H9 (cell line): ENCODE data around the gene FNDC3B. TPM values are rescaled to one million over a fixed set of nuclear protein-coding genes. Genes with fewer than 3 reads are reported as not detected.

ENCODE experiments used
- DNase-seq: peaks from one replicate; pipeline ENCODE4 v3.0.0-alpha.2; 2017
- H2AFZ ChIP-seq: one replicate; pipeline ENCODE4 v1.6.1; 2013; ENCODE audit warnings: mild to moderate bottlenecking, low read length, control low read depth, moderate library complexity
- H2AK5ac ChIP-seq: 2 replicates; pipeline ENCODE4 v1.6.1; 2013; ENCODE audit warnings: low read length, control low read depth, mixed read lengths; ENCODE audit not compliant: insufficient read length
- H2BK120ac ChIP-seq: one replicate; pipeline ENCODE4 v1.6.1; 2013; ENCODE audit warnings: low read depth, mild to moderate bottlenecking, low read length, control low read depth, inconsistent platforms; ENCODE audit not compliant: poor library complexity, severe bottlenecking
- H2BK12ac ChIP-seq: 2 replicates; pipeline ENCODE4 v1.6.1; 2013; ENCODE audit warnings: low read length, control low read depth, mixed read lengths, low read depth; ENCODE audit not compliant: insufficient read length
- H2BK15ac ChIP-seq: 2 replicates; pipeline ENCODE4 v1.6.1; 2013; ENCODE audit warnings: low read depth, low read length, control low read depth
- H2BK20ac ChIP-seq: one replicate; pipeline ENCODE4 v1.6.1; 2013; ENCODE audit warnings: low read depth, mild to moderate bottlenecking, low read length, control low read depth, inconsistent platforms; ENCODE audit not compliant: poor library complexity, severe bottlenecking
- H2BK5ac ChIP-seq: 2 replicates; pipeline ENCODE4 v1.6.1; 2013; ENCODE audit warnings: low read length, control low read depth, mixed read lengths; ENCODE audit not compliant: insufficient read length
- H3K14ac ChIP-seq: 2 replicates; pipeline ENCODE4 v1.6.1; 2013; ENCODE audit warnings: low read length, control low read depth; ENCODE audit not compliant: insufficient read depth
- H3K18ac ChIP-seq: 2 replicates; pipeline ENCODE4 v1.6.1; 2013; ENCODE audit warnings: low read depth, mild to moderate bottlenecking, mixed read lengths, low read length, control low read depth; ENCODE audit not compliant: insufficient read length
- H3K23ac ChIP-seq: 2 replicates; pipeline ENCODE4 v1.6.1; 2013; ENCODE audit warnings: low read length, control low read depth, mixed read lengths, low read depth; ENCODE audit not compliant: insufficient read length
- H3K23me2 ChIP-seq: 2 replicates; pipeline ENCODE4 v1.6.1; 2013; ENCODE audit warnings: low read depth, mild to moderate bottlenecking, mixed read lengths, low read length, control low read depth; ENCODE audit not compliant: insufficient read length, poor library complexity, severe bottlenecking
- H3K27ac ChIP-seq: 2 replicates; pipeline ENCODE4 v1.5.1; 2013; ENCODE audit warnings: low read length, control low read depth, mixed read lengths, low read depth; ENCODE audit not compliant: insufficient read length
- H3K27me3 ChIP-seq: 2 replicates; pipeline ENCODE4 v1.6.1; 2013; ENCODE audit warnings: low read length, control low read depth, inconsistent platforms; ENCODE audit not compliant: insufficient read depth
- H3K4ac ChIP-seq: 2 replicates; pipeline ENCODE4 v1.6.1; 2013; ENCODE audit warnings: low read depth, mild to moderate bottlenecking, control low read depth, inconsistent platforms, low read length, moderate library complexity
- H3K4me1 ChIP-seq: 2 replicates; pipeline ENCODE4 v1.6.1; 2013; ENCODE audit warnings: low read length, control low read depth, inconsistent platforms; ENCODE audit not compliant: insufficient read depth
- H3K4me2 ChIP-seq: 2 replicates; pipeline ENCODE4 v1.6.1; 2013; ENCODE audit warnings: low read length, control low read depth, mixed read lengths; ENCODE audit not compliant: insufficient read length, insufficient read depth
- H3K56ac ChIP-seq: 2 replicates; pipeline ENCODE4 v1.6.1; 2013; ENCODE audit warnings: low read depth, mild to moderate bottlenecking, mixed read lengths, low read length, control low read depth; ENCODE audit not compliant: insufficient read length
- H3K79me1 ChIP-seq: 2 replicates; pipeline ENCODE4 v1.6.1; 2013; ENCODE audit warnings: low read depth, mild to moderate bottlenecking, moderate library complexity, low read length, control low read depth, inconsistent platforms; ENCODE audit not compliant: insufficient read depth, poor library complexity, severe bottlenecking
- H3K79me2 ChIP-seq: 2 replicates; pipeline ENCODE4 v1.6.1; 2013; ENCODE audit warnings: low read length, control low read depth, inconsistent platforms; ENCODE audit not compliant: insufficient read depth
- H3K9ac ChIP-seq: 2 replicates; pipeline ENCODE4 v1.6.1; 2013; ENCODE audit warnings: low read length, control low read depth, mixed read lengths; ENCODE audit not compliant: insufficient read length; ENCODE audit errors: extremely low read depth
- H3K9me3 ChIP-seq: one replicate; pipeline ENCODE4 v1.6.1; 2013; ENCODE audit warnings: low read depth, low read length, inconsistent platforms; ENCODE audit not compliant: control insufficient read depth
- H3T11ph ChIP-seq: one replicate; pipeline ENCODE4 v1.6.1; 2013; ENCODE audit warnings: mild to moderate bottlenecking, low read length, control low read depth, inconsistent platforms
- H4K20me1 ChIP-seq: one replicate; pipeline ENCODE4 v1.6.1; 2013; ENCODE audit not compliant: control insufficient read depth, insufficient read length, insufficient read depth
- H4K5ac ChIP-seq: 2 replicates; pipeline ENCODE4 v1.6.1; 2013; ENCODE audit warnings: low read depth, mild to moderate bottlenecking, mixed read lengths, low read length, control low read depth; ENCODE audit not compliant: insufficient read length
- H4K8ac ChIP-seq: replicated peaks from 2 replicates; pipeline ENCODE4 v1.6.1; 2013; ENCODE audit warnings: low read length, control low read depth, mixed read lengths, low read depth; ENCODE audit not compliant: insufficient read length
- H4K91ac ChIP-seq: 2 replicates; pipeline ENCODE4 v1.6.1; 2013; ENCODE audit warnings: low read depth, mild to moderate bottlenecking, moderate library complexity, mixed read lengths, low read length, control low read depth; ENCODE audit not compliant: insufficient read length
- H3K27ac Mint-ChIP-seq, 3 experiments: 2 replicates in 2 of 3; 3 replicates in 1 of 3; pipeline ENCODE4 v1.8.0; 2020 to 2021; ENCODE audit warnings: mixed read lengths in 3 of 3, mild to moderate bottlenecking in 1 of 3, moderate library complexity in 1 of 3
- H3K27me3 Mint-ChIP-seq: 2 replicates; pipeline ENCODE4 v1.8.0; 2021; ENCODE audit warnings: low read depth, mild to moderate bottlenecking, moderate library complexity, mixed read lengths
- H3K36me3 Mint-ChIP-seq, 3 experiments: 2 replicates in 2 of 3; 3 replicates in 1 of 3; pipeline ENCODE4 v1.8.0; 2020 to 2021; ENCODE audit warnings: low read depth in 3 of 3, mixed read lengths in 3 of 3; ENCODE audit not compliant: insufficient read depth in 1 of 3
- H3K4me1 Mint-ChIP-seq, 2 experiments: 2 replicates each; pipeline ENCODE4 v1.8.0; 2020; ENCODE audit warnings: mixed read lengths in 2 of 2
- H3K4me3 Mint-ChIP-seq, 2 experiments: 2 replicates in 1 of 2; 3 replicates in 1 of 2; pipeline ENCODE4 v1.8.0; 2020 to 2021; ENCODE audit warnings: mild to moderate bottlenecking in 2 of 2, mixed read lengths in 2 of 2, moderate library complexity in 1 of 2
- H3K9me3 Mint-ChIP-seq, 2 experiments: 2 replicates in 1 of 2; 3 replicates in 1 of 2; pipeline ENCODE4 v1.8.0; 2020; ENCODE audit warnings: mild to moderate bottlenecking in 2 of 2, mixed read lengths in 2 of 2, moderate library complexity in 1 of 2
- WGBS: extraction: QIAGEN DNeasy Blood & Tissue Kit; methylation state at CpG from one replicate; pipeline ENCODE4 v1.1.7; 2013; ENCODE audit warnings: missing lambda C conversion rate, low lambda C conversion rate, mixed read lengths; ENCODE audit not compliant: insufficient read length; ENCODE audit errors: extremely low coverage; 5-methylcytosine and 5-hydroxymethylcytosine counted together
- total RNA-seq: library from RNA; stranded (reverse); gene quantifications from 2 replicates; pipeline ENCODE4 v1.2.1, GENCODE V29; 2021
- TF ChIP-seq, protein P1 (sequence below): fragments of 200-600 bp; sonication (generic); conservative IDR thresholded peaks from 3 replicates; pipeline ENCODE4 v1.8.0; 2021; ENCODE audit warnings: antibody characterized with exemption, mild to moderate bottlenecking

The FNDC3B gene
- total RNA-seq, 1 experiment from 2014 or later: 43.8 TPM

DNA sequence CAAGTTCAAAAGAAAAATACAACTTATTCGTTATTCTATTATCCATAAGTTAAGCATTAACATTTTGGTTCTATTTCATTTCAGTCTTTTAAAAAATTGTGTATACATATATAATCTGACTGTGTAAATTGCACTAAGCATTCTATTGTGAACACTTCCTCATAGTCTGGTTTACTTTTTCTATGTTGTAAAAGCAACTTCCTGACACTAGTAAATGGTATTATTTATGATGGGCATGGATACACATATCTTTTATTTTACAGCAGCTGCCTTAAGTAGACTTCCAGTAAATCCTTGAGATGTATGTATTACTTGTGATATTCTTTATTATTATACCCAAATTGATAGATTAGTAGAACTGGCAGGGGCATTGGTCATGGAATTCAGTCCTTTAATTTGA, 58.2 kb downstream of the FNDC3B start:
- peaks cover 3% of the 10 kb centered on the region for H3K4me1 ChIP-seq
- no peak overlapping the region for H3K4me2 ChIP-seq
- no peak overlapping the region for H4K91ac ChIP-seq
- H2AFZ ChIP-seq: no peak overlapping the region
- no peak overlapping the region for H3K4ac ChIP-seq
- no peak overlapping the region for H3K23ac ChIP-seq
- no peaks in the 10 kb centered on the region for H3K9me3 ChIP-seq
- no peak overlapping the region for H2BK120ac ChIP-seq
- H4K5ac ChIP-seq: no peak overlapping the region
- peaks cover 3% of the 10 kb centered on the region; the same call in 1 of the 2 replicates for H3K79me2 ChIP-seq
- no peak overlapping the region for H2BK15ac ChIP-seq
- H4K8ac ChIP-seq: no peak overlapping the region
- H3K18ac ChIP-seq: no peak overlapping the region
- Mint-ChIP-seq H3K9me3 (no peaks in the 10 kb centered on the region), H3K4me3 (no peak overlapping the region), H3K4me1 (peaks cover 49 to 51% of the 10 kb centered on the region in 2 experiments), H3K27ac (no peak overlapping the region), H3K36me3 (peaks cover under 1 to 1% (median under 1%) of the 10 kb centered on the region in 3 experiments; a peak in 3 of 7 replicates), H3K27me3 (no peaks in the 10 kb centered on the region)
- no peak overlapping the region for H2BK12ac ChIP-seq
- no peak overlapping the region for H3K9ac ChIP-seq
- H3K14ac ChIP-seq: no peak overlapping the region
- H3K23me2 ChIP-seq: no peaks in the 10 kb centered on the region
- H3K79me1 ChIP-seq: peaks cover 7% of the 10 kb centered on the region
- H3T11ph ChIP-seq: no peak overlapping the region
- H2BK20ac ChIP-seq: no peak overlapping the region
- TF ChIP-seq, protein P1, sequence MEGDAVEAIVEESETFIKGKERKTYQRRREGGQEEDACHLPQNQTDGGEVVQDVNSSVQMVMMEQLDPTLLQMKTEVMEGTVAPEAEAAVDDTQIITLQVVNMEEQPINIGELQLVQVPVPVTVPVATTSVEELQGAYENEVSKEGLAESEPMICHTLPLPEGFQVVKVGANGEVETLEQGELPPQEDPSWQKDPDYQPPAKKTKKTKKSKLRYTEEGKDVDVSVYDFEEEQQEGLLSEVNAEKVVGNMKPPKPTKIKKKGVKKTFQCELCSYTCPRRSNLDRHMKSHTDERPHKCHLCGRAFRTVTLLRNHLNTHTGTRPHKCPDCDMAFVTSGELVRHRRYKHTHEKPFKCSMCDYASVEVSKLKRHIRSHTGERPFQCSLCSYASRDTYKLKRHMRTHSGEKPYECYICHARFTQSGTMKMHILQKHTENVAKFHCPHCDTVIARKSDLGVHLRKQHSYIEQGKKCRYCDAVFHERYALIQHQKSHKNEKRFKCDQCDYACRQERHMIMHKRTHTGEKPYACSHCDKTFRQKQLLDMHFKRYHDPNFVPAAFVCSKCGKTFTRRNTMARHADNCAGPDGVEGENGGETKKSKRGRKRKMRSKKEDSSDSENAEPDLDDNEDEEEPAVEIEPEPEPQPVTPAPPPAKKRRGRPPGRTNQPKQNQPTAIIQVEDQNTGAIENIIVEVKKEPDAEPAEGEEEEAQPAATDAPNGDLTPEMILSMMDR: no peak
- WGBS: no CpG with 5 or more reads among the region's 1 CpG
- no peak for DNase-seq
- no peak overlapping the region for H2AK5ac ChIP-seq
- no peak overlapping the region for H2BK5ac ChIP-seq
- H3K27me3 ChIP-seq: no peaks in the 10 kb centered on the region
- no peaks in the 10 kb centered on the region for H4K20me1 ChIP-seq
- H3K56ac ChIP-seq: no peak overlapping the region
- H3K27ac ChIP-seq: no peak overlapping the region
